ENCODE data around the gene ABHD2.

- TF ChIP-seq, protein P1, sequence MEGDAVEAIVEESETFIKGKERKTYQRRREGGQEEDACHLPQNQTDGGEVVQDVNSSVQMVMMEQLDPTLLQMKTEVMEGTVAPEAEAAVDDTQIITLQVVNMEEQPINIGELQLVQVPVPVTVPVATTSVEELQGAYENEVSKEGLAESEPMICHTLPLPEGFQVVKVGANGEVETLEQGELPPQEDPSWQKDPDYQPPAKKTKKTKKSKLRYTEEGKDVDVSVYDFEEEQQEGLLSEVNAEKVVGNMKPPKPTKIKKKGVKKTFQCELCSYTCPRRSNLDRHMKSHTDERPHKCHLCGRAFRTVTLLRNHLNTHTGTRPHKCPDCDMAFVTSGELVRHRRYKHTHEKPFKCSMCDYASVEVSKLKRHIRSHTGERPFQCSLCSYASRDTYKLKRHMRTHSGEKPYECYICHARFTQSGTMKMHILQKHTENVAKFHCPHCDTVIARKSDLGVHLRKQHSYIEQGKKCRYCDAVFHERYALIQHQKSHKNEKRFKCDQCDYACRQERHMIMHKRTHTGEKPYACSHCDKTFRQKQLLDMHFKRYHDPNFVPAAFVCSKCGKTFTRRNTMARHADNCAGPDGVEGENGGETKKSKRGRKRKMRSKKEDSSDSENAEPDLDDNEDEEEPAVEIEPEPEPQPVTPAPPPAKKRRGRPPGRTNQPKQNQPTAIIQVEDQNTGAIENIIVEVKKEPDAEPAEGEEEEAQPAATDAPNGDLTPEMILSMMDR (IDR thresholded peaks at IDR 0.05) = no peak
- no peak for TF ChIP-seq ZFX (IDR thresholded peaks at IDR 0.05; ENCODE audit: borderline replicate concordance)
Observed at GRCh38 chr15:89131731-89132130, 43.5 kb downstream of the ABHD2 start.

Measured in 22Rv1 (cell line).